ENCODE measurements around the gene TENM4. TPM values are rescaled to one million over a fixed set of nuclear protein-coding genes. Genes with fewer than 3 reads are reported as not detected.

TENM4 gene
- total and polyA plus RNA-seq, 4 donors, result 0.02 to 0.33 (median 0.14) TPM

- WGBS, result 93% methylated on average over 3 of the region's 3 CpGs
- DNase-seq (ENCODE audit: low spot score), result no peak
- H3K4me3 ChIP-seq (ENCODE audit: low read depth in 1 of 3, low read length in 3 of 3), result no peak overlapping the region
Measured at GRCh38 chr11:78996007-78996406, 444.8 kb downstream of the TENM4 start.

GRCh38 chr11:78995171-78995570 lies 445.7 kb downstream of the TENM4 start:
- no peak for DNase-seq (ENCODE audit: low spot score)
- Histone ChIP-seq H3K27ac (ENCODE audit: low read depth in 1 of 2, low read length in 2 of 2) (no peak overlapping the region), H3K27me3 (ENCODE audit: control insufficient read depth in 4 of 4, insufficient read depth in 4 of 4, low read length in 3 of 4) (no peaks in the 10 kb centered on the region), H3K9ac (ENCODE audit: low read depth in 1 of 2, low read length in 2 of 2) (no peak overlapping the region), H3K36me3 (ENCODE audit: control insufficient read depth in 4 of 4, insufficient read depth in 3 of 4, low read depth in 1 of 4, low read length in 3 of 4) (no peaks in the 10 kb centered on the region), H3K4me3 (ENCODE audit: low read depth in 1 of 3, low read length in 3 of 3) (no peak overlapping the region), H3K4me1 (ENCODE audit: control insufficient read depth in 4 of 4, insufficient read depth in 4 of 4, low read length in 3 of 4) (no peaks in the 10 kb centered on the region), H3K9me3 (ENCODE audit: control insufficient read depth in 4 of 4, low read length in 3 of 4) (peaks cover 0 to 2% (median 0%) of the 10 kb centered on the region in 4 donors)
- WGBS, result 77% methylated on average over 3 of the region's 3 CpGs
- TF ChIP-seq HNF4A (conservative IDR thresholded peaks at IDR 0.05) (no peak), GABPA (IDR thresholded peaks at IDR 0.05 in 1 of 2, conservative IDR thresholded peaks at IDR 0.05 in 1 of 2) (no peak), SP1 (IDR thresholded peaks at IDR 0.05) (no peak)

More at GRCh38 chr11:78996007-78996406, 444.8 kb downstream of the TENM4 start:
- no peaks in the 10 kb centered on the region for H3K4me1 ChIP-seq (ENCODE audit: control insufficient read depth in 4 of 4, insufficient read depth in 4 of 4, low read length in 3 of 4)
- no peaks in the 10 kb centered on the region for H3K36me3 ChIP-seq (ENCODE audit: control insufficient read depth in 4 of 4, insufficient read depth in 3 of 4, low read depth in 1 of 4, low read length in 3 of 4)
- TF ChIP-seq TAF1 (conservative IDR thresholded peaks at IDR 0.05) (no peak), MAX (IDR thresholded peaks at IDR 0.05) (no peak), FOXA1 (IDR thresholded peaks at IDR 0.05) (no peak), RXRA (IDR thresholded peaks at IDR 0.05) (no peak), REST (IDR thresholded peaks at IDR 0.05) (no peak), HNF4A (conservative IDR thresholded peaks at IDR 0.05) (no peak), ATF3 (IDR thresholded peaks at IDR 0.05) (no peak), NR2F2 (IDR thresholded peaks at IDR 0.05) (no peak)
- H3K9me3 ChIP-seq (ENCODE audit: control insufficient read depth in 4 of 4, low read length in 3 of 4), result peaks cover 0 to 2% (median 0%) of the 10 kb centered on the region in 4 donors
- no peak overlapping the region for H3K9ac ChIP-seq (ENCODE audit: low read depth in 1 of 2, low read length in 2 of 2)
- H3K27ac ChIP-seq (ENCODE audit: low read depth in 1 of 2, low read length in 2 of 2), result no peak overlapping the region
- H3K27me3 ChIP-seq (ENCODE audit: control insufficient read depth in 4 of 4, insufficient read depth in 4 of 4, low read length in 3 of 4), result no peaks in the 10 kb centered on the region

GRCh38 chr11:78993802-78994430 lies 446.9 kb downstream of the TENM4 start:
- no peak overlapping the region for H3K4me3 ChIP-seq (ENCODE audit: low read depth in 1 of 3, low read length in 3 of 3)
- WGBS, result 81% methylated on average over 1 of the region's 1 CpG
- peaks cover 0 to 2% (median 0%) of the 10 kb centered on the region in 4 donors for H3K9me3 ChIP-seq (ENCODE audit: control insufficient read depth in 4 of 4, low read length in 3 of 4)
- H3K9ac ChIP-seq (ENCODE audit: low read depth in 1 of 2, low read length in 2 of 2), result no peak overlapping the region
- H3K4me1 ChIP-seq (ENCODE audit: control insufficient read depth in 4 of 4, insufficient read depth in 4 of 4, low read length in 3 of 4), result no peaks in the 10 kb centered on the region
- H3K27me3 ChIP-seq (ENCODE audit: control insufficient read depth in 4 of 4, insufficient read depth in 4 of 4, low read length in 3 of 4), result no peaks in the 10 kb centered on the region
- no peak for TF ChIP-seq MAX (IDR thresholded peaks at IDR 0.05)
- no peak for TF ChIP-seq FOXA2 (IDR thresholded peaks at IDR 0.05)
- TF ChIP-seq HNF4G (IDR thresholded peaks at IDR 0.05), result no peak
- TF ChIP-seq RXRA (IDR thresholded peaks at IDR 0.05), result no peak
- no peak for TF ChIP-seq SP1 (IDR thresholded peaks at IDR 0.05)
- TF ChIP-seq REST (IDR thresholded peaks at IDR 0.05), result no peak
- no peak for TF ChIP-seq RAD21 (IDR thresholded peaks at IDR 0.05)
- no peak for TF ChIP-seq EGR1 (IDR thresholded peaks at IDR 0.05; ENCODE audit: low read depth in 2 of 2)
- no peak for TF ChIP-seq ZBTB33 (IDR thresholded peaks at IDR 0.05)
- TF ChIP-seq YY1 (IDR thresholded peaks at IDR 0.05), result no peak
- no peak for DNase-seq (ENCODE audit: low spot score)
- no peak overlapping the region for H3K27ac ChIP-seq (ENCODE audit: low read depth in 1 of 2, low read length in 2 of 2)
- H3K36me3 ChIP-seq (ENCODE audit: control insufficient read depth in 4 of 4, insufficient read depth in 3 of 4, low read depth in 1 of 4, low read length in 3 of 4), result no peaks in the 10 kb centered on the region
